Prostate gland (tissue), 2 donors: ENCODE data around the gene METTL2A. TPM values are rescaled to one million over a fixed set of nuclear protein-coding genes. Genes with fewer than 3 reads are reported as not detected.
A peak's percentile ranks its signal among the peaks of the same experiment; 100 is the strongest.
"Not testable (repeated sequence)": the region's sequence is repeated elsewhere in the genome, so short reads cannot be mapped to it uniquely, and the experiment has no call there.

Source experiments
- DNase-seq: peaks from one replicate; pipeline ENCODE4 v3.0.0-alpha.2; 2019; ENCODE audit warnings: low spot score
- H3K27ac ChIP-seq, 2 donors: fragments of 200-600 bp; sonication (generic); 2 replicates each; pipeline ENCODE4 v1.5.1; 2017 to 2019
- H3K27me3 ChIP-seq: fragments of 200-600 bp; sonication (generic); replicated peaks from 2 replicates; pipeline ENCODE4 v1.5.1; 2019; ENCODE audit not compliant: insufficient read depth
- H3K36me3 ChIP-seq, 2 donors: fragments of 200-600 bp; sonication (generic); 1 replicate in 1 of 2; 2 replicates in 1 of 2; pipeline versions ENCODE4 v1.5.1 to v1.8.1; 2017 to 2019
- H3K4me1 ChIP-seq: fragments of 200-600 bp; sonication (generic); replicated peaks from 2 replicates; pipeline ENCODE4 v1.5.1; 2019
- H3K4me3 ChIP-seq, 2 donors: fragments of 200-600 bp; sonication (generic); 2 replicates each; pipeline ENCODE4 v1.5.1; 2017 to 2019
- H3K9me3 ChIP-seq: fragments of 200-600 bp; sonication (generic); 2 replicates; pipeline ENCODE4 v1.5.1; 2017
- CTCF ChIP-seq, 4 experiments: fragments of 200-600 bp in 2 of 4; fragments of 450-650 bp in 2 of 4; sonication (generic) in 2 of 4; IDR thresholded peaks; 1 replicate in 3 of 4; 2 replicates in 1 of 4; pipeline ENCODE4 v1.5.1; 2016 to 2019; ENCODE audit warnings: antibody characterized with exemption in 4 of 4, mild to moderate bottlenecking in 2 of 4, moderate library complexity in 2 of 4
- POLR2A ChIP-seq: fragments of 450-650 bp; IDR thresholded peaks from one replicate; pipeline ENCODE4 v1.6.1; 2016; ENCODE audit warnings: antibody characterized with exemption, mild to moderate bottlenecking
- POLR2AphosphoS5 ChIP-seq: sonication (generic); formaldehyde crosslinking; IDR thresholded peaks from one replicate; pipeline ENCODE4 v1.6.1; 2017; ENCODE audit warnings: antibody characterized with exemption
- WGBS: methylation state at CpG from one replicate; pipeline ENCODE4 v1.1.5; 2018; 5-methylcytosine and 5-hydroxymethylcytosine counted together
- intact Hi-C: fragments of 100-400 bp; cut with DNase I; formaldehyde crosslinking; loops from one replicate; pipeline ENCODE4 v1.14.2; 2022
- total RNA-seq, 2 donors: library from RNA; depleted of rRNA; stranded (reverse); fragments of >200 nt; gene quantifications; one replicate each; pipeline ENCODE4 v1.1.0, GENCODE V29; 2016

Gene METTL2A
- total RNA-seq, 2 donors from 2014 or later = 17.3 to 20.7 TPM

DNA sequence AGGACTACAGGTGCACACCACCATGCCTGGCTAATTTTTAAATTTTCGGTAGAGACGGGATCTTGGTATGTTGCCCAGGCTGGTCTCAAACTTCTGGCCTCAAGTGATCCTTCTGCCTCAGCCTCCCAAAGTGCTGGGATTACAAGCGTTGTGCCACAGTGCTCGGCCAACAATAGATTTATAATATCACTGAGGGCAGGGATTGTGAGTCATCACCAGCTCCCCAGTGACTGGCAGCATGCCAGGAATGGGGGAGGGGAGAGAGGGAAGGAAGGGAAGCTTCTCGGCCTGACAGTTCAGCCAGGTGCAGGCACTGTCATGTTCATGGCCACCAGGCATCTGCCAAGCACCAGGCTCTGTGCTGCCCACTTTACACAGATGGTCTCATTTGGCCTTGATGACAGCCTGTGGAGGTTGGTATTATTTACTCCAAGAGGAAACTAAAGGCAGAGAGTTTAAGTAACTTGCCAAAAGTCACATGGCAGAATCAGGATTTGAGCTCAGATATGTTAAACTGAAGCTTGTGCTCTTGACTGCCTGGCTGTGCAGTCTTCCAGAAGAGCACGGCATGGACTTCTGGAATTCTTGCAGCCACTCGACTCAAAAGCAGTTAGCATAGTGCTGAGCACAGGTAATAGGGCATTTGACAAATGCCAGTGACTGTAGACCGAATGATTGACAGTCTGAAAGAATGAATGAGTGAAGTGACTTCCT is 47.1 kb downstream of the METTL2A start:
- intact Hi-C loops, H3K9me3 ChIP-seq, H3K4me1 ChIP-seq, H3K36me3 ChIP-seq, H3K27me3 ChIP-seq, H3K4me3 ChIP-seq, H3K27ac ChIP-seq: not testable (repeated sequence)
- TF ChIP-seq POLR2AphosphoS5 = peak; percentile 29
- DNase-seq = peak; percentile 8
- 39% methylated on average over 5 of the region's 8 CpGs for WGBS

- DNase-seq, H3K27me3 ChIP-seq, H3K9me3 ChIP-seq, H3K4me1 ChIP-seq, H3K27ac ChIP-seq, intact Hi-C loops, H3K36me3 ChIP-seq, H3K4me3 ChIP-seq: not testable (repeated sequence)
- WGBS = 55% methylated on average over 9 of the region's 9 CpGs
These were observed 47.7 kb downstream of the METTL2A start for GRCh38 chr17:62471380-62471880.

DNA sequence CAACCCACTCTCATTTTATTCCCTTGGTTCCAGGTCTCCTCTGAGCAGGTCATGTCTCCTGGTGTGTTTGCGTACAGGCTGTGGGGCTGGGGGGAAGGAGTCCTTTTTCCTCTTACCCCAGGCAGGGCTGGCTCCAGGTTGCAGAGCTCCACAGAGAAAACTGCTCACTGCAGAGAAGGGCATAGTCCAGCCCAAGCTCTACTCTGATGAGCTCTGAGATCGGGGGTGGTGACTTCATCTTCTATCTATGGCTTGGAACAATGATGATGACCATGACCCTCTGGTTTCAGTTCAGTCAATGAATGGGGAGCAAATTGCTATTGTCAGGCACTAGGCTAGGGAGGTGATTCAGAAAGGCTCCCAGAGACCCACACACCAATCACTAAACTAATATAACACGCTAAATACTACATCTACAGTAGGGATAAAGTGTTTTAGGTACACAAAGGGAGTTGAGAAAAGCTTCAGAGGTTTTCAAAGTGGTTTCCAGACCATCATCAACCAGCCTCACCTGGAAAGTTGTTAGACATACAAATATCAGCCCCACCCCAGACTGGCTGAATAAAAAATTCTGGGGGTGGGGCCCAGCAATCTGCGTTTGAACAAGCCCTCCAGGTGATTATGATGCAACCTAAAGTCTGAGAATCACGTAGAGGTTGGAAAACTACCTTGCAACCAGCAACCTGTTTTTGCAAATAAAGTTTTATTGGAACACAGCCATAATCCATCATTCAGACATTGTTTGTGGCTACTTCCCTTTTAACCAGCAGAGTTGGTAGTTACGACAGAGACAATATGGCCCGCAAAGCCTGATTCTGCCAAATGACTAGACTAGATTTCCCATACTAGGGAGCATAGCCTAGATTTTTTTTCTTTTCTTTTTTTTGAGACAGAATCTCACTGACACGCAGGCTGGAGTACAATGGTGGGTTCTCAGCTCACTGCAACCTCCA is 49.6 kb downstream of the METTL2A start:
- H3K9me3 ChIP-seq, H3K4me1 ChIP-seq, intact Hi-C loops, H3K27ac ChIP-seq, H3K27me3 ChIP-seq, H3K36me3 ChIP-seq, H3K4me3 ChIP-seq, DNase-seq: not testable (repeated sequence)
- 84% methylated on average over 8 of the region's 8 CpGs for WGBS

- DNase-seq, H3K36me3 ChIP-seq, H3K4me3 ChIP-seq, H3K27me3 ChIP-seq, H3K27ac ChIP-seq, H3K9me3 ChIP-seq, H3K4me1 ChIP-seq, intact Hi-C loops: not testable (repeated sequence)
- 83% methylated on average over 8 of the region's 8 CpGs for WGBS
These were observed 53.4 kb downstream of the METTL2A start for GRCh38 chr17:62477111-62477510.

DNA sequence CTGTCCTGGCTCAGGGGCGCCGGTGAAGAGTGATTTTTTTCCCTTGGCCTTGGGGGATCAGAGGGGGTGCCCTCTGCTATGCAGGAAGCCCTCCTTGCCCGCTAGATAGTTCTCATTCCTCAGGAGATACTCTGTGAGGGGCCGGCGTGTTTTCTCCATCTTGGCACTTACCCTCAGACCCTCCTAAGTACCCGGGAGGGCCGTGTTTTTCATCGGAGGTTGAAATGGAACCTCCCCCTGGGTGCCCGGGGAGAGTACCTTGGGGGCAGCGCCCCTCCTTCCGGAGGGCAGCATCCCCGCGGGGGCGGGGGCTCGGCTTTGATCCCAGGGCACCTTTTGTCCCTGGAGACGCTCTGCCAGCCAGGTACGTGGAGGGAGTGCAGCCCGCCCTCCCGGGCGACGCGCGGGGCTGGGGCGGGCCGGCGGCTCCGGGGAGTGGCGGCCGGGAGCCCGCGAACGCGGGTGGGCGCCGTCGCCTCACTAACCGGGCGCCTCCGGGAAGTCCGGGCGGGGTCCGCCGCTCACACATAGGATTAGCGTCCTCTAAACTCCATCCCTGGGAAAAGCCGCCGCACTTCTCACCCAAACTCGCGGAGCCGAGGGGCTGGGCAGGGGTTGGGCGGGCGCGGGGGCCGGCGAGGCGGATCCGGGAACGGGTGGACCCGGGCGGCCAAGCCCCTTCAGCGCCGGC is 54.2 kb downstream of the METTL2A start:
- H3K27me3 ChIP-seq, H3K4me1 ChIP-seq, H3K9me3 ChIP-seq, intact Hi-C loops, H3K36me3 ChIP-seq: not testable (repeated sequence)
- DNase-seq = peak; percentile 22
- TF ChIP-seq CTCF (IDR thresholded peaks at IDR 0.05) = peak in 1 of 4 experiments; percentile 3
- H3K27ac ChIP-seq = peak overlapping the region; percentile 94 to 96
- under 1% methylated on average over 43 of the region's 61 CpGs for WGBS
- H3K4me3 ChIP-seq = peak overlapping the region; percentile 81 to 89

DNA sequence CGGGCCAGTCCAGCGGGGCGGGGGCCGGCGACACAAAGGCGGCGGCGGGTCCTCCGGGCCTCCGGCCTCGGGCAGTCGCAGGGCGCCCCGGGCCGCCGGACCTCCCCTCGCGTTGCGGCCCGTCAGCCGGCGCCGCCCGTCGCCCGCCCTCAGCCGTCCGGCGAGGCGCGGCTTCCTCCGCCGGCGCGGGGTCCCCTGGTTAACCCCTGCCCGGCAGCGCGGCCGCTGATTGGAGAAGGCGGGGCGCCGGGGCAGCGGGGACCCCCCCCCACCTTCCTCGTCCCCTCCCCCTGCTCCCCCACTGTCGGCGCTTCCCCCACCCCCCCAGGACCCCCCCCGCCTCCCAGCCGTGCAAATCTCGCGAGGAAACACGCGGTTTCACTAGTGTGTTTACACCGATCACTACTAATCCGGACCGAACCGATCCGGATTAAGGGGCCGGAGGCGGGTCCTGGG is 54.8 kb downstream of the METTL2A start, which contains the start of gene TLK2:
Gene TLK2, plus strand, starts transcription at position 402 of the 456 bp plus-strand sequence. CDS start 2,301 bp downstream, outside the sequence.
- Histone ChIP-seq H3K4me3 (peak within 1 kb of the TSS; percentile 81 to 89), H3K9me3 (no peaks in the 10 kb centered on the region), H3K36me3 (no peaks in the 10 kb centered on the region), H3K27ac (peak within 1 kb of the TSS; percentile 94 to 96), H3K4me1 (no peaks in the 10 kb centered on the region), H3K27me3 (no peaks in the 10 kb centered on the region)
- intact Hi-C loops = no loop called here
- 0% methylated on average over 22 of the region's 59 CpGs for WGBS
- TF ChIP-seq CTCF (IDR thresholded peaks at IDR 0.05) (no peak), POLR2A (no peak), POLR2AphosphoS5 (no peak)
- peak; percentile 66 for DNase-seq

- Histone ChIP-seq H3K4me3 (peak overlapping the region; percentile 81 to 89), H3K27ac (peak overlapping the region; percentile 94 to 96)
- H3K36me3 ChIP-seq, DNase-seq, H3K27me3 ChIP-seq, H3K4me1 ChIP-seq, H3K9me3 ChIP-seq, intact Hi-C loops: not testable (repeated sequence)
- WGBS = 1% methylated on average over 34 of the region's 84 CpGs
These were observed 55.4 kb downstream of the METTL2A start for GRCh38 chr17:62478880-62479638.

DNA sequence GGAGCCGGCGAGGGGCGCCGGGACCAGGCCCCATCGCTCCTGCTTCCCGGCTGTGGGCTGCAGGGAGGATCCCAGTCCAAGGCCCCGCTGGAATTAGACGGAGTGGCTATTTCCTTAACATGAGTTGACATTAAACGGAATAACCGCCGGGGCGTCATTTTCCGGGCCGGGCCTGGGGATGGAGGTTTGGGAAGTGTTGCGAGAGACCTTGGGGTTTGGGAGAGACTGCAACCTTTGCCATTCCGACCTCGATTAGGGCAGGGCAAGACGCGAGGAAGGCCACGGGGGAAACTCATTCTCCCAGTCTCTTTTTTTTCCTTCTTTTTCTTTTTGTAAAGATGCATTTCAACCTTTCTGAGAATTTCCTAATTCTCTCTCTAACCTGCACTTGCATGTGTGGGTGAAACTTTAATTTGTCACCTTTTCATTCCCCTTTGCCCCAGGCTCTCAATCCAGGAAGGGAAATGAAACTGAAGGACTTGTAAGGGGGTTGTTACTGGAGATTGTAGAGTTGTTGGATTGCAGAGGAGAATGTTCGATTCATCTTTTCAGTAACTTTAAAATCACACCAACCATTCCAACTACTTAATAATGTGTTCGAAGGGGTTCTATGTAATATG is 56.1 kb downstream of the METTL2A start:
- H3K4me3 ChIP-seq = peak overlapping the region; percentile 81 to 89
- H3K36me3 ChIP-seq, H3K9me3 ChIP-seq, H3K4me1 ChIP-seq, H3K27me3 ChIP-seq, intact Hi-C loops: not testable (repeated sequence)
- under 1% methylated on average over 22 of the region's 22 CpGs for WGBS
- H3K27ac ChIP-seq = peak overlapping the region; percentile 94 to 96
- DNase-seq = peak; percentile 24
